ENCODE results near the gene MTRF1. TPM values are rescaled to one million over a fixed set of nuclear protein-coding genes. Genes with fewer than 3 reads are reported as not detected.

The MTRF1 gene
- total and polyA plus RNA-seq, 2 of the 8 experiments (the other 6 are each of a cell fraction or from before 2014, with no cell fraction given), result 8.0 to 19.2 TPM

GRCh38 chr13:41295973-41296372 is 32.6 kb upstream of the MTRF1 start:
- Histone ChIP-seq H2BK5ac (ENCODE audit: low read depth, low read length) (no peak overlapping the region), H3K79me2 (ENCODE audit: control insufficient read depth in 1 of 2, insufficient read depth in 2 of 2, low read length in 2 of 2) (no peaks in the 10 kb centered on the region), H3K27ac (ENCODE audit: low read depth, low read length) (no peak overlapping the region), H4K8ac (ENCODE audit: extremely low read depth, insufficient read depth, low read length) (no peak overlapping the region), H3K4me3 (ENCODE audit: extremely low read depth in 1 of 4, insufficient read depth in 2 of 4, low read depth in 3 of 4, low read length in 4 of 4) (no peak overlapping the region), H2BK120ac (replicated peaks; ENCODE audit: low read depth, low read length) (no peak overlapping the region), H3K4ac (replicated peaks; ENCODE audit: insufficient read length, low read depth, low read length) (no peak overlapping the region), H2BK20ac (ENCODE audit: low read length) (no peak overlapping the region), H4K20me1 (replicated peaks in 1 of 2; ENCODE audit: control insufficient read depth in 1 of 2, insufficient read depth in 2 of 2, low read length in 2 of 2) (no peaks in the 10 kb centered on the region), H2BK15ac (ENCODE audit: low read length) (no peak overlapping the region), H4K91ac (replicated peaks; ENCODE audit: insufficient read length, low read length) (no peak overlapping the region), H2AK5ac (ENCODE audit: low read depth, low read length) (no peak overlapping the region), H3K23ac (ENCODE audit: insufficient read length) (no peak overlapping the region), H3K27me3 (replicated peaks in 1 of 4; ENCODE audit: control insufficient read depth in 3 of 4, extremely low read depth in 1 of 4, insufficient read depth in 3 of 4, low read length in 3 of 4) (no peaks in the 10 kb centered on the region), H3K9ac (replicated peaks in 1 of 4; ENCODE audit: extremely low read depth in 1 of 4, low read depth in 3 of 4, low read length in 3 of 4) (no peak overlapping the region), H3K79me1 (ENCODE audit: low read depth, low read length) (no peaks in the 10 kb centered on the region), H3K4me2 (ENCODE audit: insufficient read depth in 1 of 2, low read depth in 2 of 2, low read length in 2 of 2) (no peak overlapping the region), H4K5ac (ENCODE audit: insufficient read length, low read depth, low read length) (no peak overlapping the region), H2AFZ (ENCODE audit: low read length) (no peak overlapping the region), H3K4me1 (replicated peaks in 1 of 4; ENCODE audit: control insufficient read depth in 3 of 4, insufficient read depth in 4 of 4, low read length in 3 of 4) (no peaks in the 10 kb centered on the region), H3K9me3 (ENCODE audit: insufficient read depth in 2 of 2, low read depth in 1 of 2, low read length in 1 of 2) (no peaks in the 10 kb centered on the region; a peak in 1 of 4 replicates), H2BK12ac (ENCODE audit: low read depth, low read length) (no peak overlapping the region), H3K18ac (ENCODE audit: extremely low read depth, low read length) (no peak overlapping the region), H3K36me3 (ENCODE audit: control insufficient read depth in 2 of 4, insufficient read depth in 4 of 4, low read length in 3 of 4) (no peaks in the 10 kb centered on the region), H3K56ac (replicated peaks; ENCODE audit: insufficient read length, low read depth, low read length) (no peak overlapping the region), H3K23me2 (ENCODE audit: low read depth, low read length) (no peaks in the 10 kb centered on the region), H3K14ac (ENCODE audit: insufficient read length) (no peak overlapping the region)
- 94% methylated on average over 1 of the region's 1 CpG; no CpG with 5 or more reads in 1 of the 2 experiments for WGBS, 2 experiments (ENCODE audit: extremely low coverage in 1 of 2, insufficient coverage in 1 of 2, insufficient read length in 1 of 2, insufficient replicate concordance in 2 of 2, low coverage in 1 of 2, low lambda C conversion rate in 2 of 2, missing lambda C conversion rate in 1 of 2)
- POLR2A ChIA-PET (ENCODE audit: partially characterized antibody), result no interaction called here
- CTCF ChIA-PET (ENCODE audit: partially characterized antibody), result interaction anchor here (0.6 kb wide), 1 partner anchor 41 kb away, joined by 3 read pairs; no protein-coding TSS in a partner anchor
- no peak for FAIRE-seq
- DNase-seq (ENCODE audit: low read depth in 1 of 2, low spot score in 2 of 2), result no peak
- TF ChIP-seq NANOG (IDR thresholded peaks at IDR 0.05; ENCODE audit: insufficient read depth, low read depth, low read length, poor library complexity, severe bottlenecking), result no peak
- no peak for TF ChIP-seq MAX (IDR thresholded peaks at IDR 0.05)
- no peak for TF ChIP-seq TAF1 (IDR thresholded peaks at IDR 0.05; ENCODE audit: low read depth, low read length)

Measured in H1 (cell line).